ENCODE results near the gene FOXC2. TPM values are rescaled to one million over a fixed set of nuclear protein-coding genes. Genes with fewer than 3 reads are reported as not detected.

Gene FOXC2
- total and polyA plus RNA-seq, 2 of the 13 experiments (the other 11 are each of a cell fraction or from before 2014, with no cell fraction given) = not detected

DNA sequence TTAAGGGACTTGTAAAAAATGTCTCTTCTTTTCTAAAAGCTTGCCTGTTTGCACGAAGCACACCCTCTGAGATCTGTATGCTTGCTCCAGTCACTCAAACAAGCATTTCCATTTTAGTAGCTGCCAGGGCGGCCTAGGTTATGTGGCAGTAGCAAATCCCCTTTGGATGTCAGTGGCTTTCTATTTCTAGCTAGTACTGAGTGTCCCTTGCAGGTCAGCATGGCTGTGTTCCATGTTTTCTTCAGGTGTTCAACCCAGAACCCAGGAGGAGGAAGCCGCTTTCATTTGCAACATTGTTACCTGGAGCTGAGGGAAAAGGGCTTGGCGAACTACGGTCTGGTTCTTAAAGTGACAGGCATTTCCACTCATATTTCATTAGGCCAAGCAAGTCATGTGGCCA is 48.1 kb downstream of the FOXC2 start:
- no peak for FAIRE-seq
- Histone ChIP-seq H2AFZ (ENCODE audit: low read length) (no peak overlapping the region), H3K27me3 (ENCODE audit: control insufficient read depth in 1 of 2, insufficient read depth in 2 of 2, low read length in 2 of 2) (peaks cover 7 to 32% of the 10 kb centered on the region in 2 experiments; a peak in 4 of 5 replicates), H3K4me3 (replicated peaks in 1 of 3; ENCODE audit: insufficient read depth in 1 of 3, low read depth in 2 of 3, low read length in 3 of 3) (no peak overlapping the region), H4K20me1 (ENCODE audit: insufficient read depth, low read length) (no peaks in the 10 kb centered on the region), H3K27ac (ENCODE audit: extremely low read length, insufficient read depth, low read length) (no peak overlapping the region), H3K9me3 (ENCODE audit: low read length) (no peaks in the 10 kb centered on the region), H3K4me2 (ENCODE audit: low read depth, low read length) (no peak overlapping the region), H3K4me1 (ENCODE audit: insufficient read depth, low read length) (peaks cover 13% of the 10 kb centered on the region), H3K9ac (ENCODE audit: insufficient read depth, low read depth, low read length) (no peak overlapping the region), H3K79me2 (ENCODE audit: insufficient read depth, low read length) (no peaks in the 10 kb centered on the region), H3K36me3 (replicated peaks in 1 of 2; ENCODE audit: control insufficient read depth in 1 of 2, insufficient read depth in 2 of 2, low read length in 2 of 2) (no peaks in the 10 kb centered on the region)
- BruUV-seq (replicated peaks) = no TSS peak
- intact Hi-C loops (cut with micrococcal nuclease; ENCODE audit: unreplicated experiment) = no loop called here
- POLR2A ChIA-PET = no interaction called here
- CTCF ChIA-PET (ENCODE audit: low intra/inter-chr PET ratio, low total read pairs) = no interaction called here
- DNase-seq (ENCODE audit: low spot score) = no peak
- ATAC-seq = no peak
- in situ Hi-C loops (cut with HindIII; ENCODE audit: extremely low pct_ligation_motif_present, low pct_unique_long_range_greater_than_20kb) = no loop called here
- WGBS (ENCODE audit: low lambda C conversion rate) = 32% methylated on average over 5 of the region's 5 CpGs
- TF ChIP-seq, protein P1, sequence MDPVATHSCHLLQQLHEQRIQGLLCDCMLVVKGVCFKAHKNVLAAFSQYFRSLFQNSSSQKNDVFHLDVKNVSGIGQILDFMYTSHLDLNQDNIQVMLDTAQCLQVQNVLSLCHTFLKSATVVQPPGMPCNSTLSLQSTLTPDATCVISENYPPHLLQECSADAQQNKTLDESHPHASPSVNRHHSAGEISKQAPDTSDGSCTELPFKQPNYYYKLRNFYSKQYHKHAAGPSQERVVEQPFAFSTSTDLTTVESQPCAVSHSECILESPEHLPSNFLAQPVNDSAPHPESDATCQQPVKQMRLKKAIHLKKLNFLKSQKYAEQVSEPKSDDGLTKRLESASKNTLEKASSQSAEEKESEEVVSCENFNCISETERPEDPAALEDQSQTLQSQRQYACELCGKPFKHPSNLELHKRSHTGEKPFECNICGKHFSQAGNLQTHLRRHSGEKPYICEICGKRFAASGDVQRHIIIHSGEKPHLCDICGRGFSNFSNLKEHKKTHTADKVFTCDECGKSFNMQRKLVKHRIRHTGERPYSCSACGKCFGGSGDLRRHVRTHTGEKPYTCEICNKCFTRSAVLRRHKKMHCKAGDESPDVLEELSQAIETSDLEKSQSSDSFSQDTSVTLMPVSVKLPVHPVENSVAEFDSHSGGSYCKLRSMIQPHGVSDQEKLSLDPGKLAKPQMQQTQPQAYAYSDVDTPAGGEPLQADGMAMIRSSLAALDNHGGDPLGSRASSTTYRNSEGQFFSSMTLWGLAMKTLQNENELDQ (CRISPR knock-in tag; IDR thresholded peaks at IDR 0.05; ENCODE audit: borderline replicate concordance) = no peak
- TF ChIP-seq ZNF709 (CRISPR knock-in tag; IDR thresholded peaks at IDR 0.05) (no peak), SRY (CRISPR knock-in tag; IDR thresholded peaks at IDR 0.05) (no peak), ATF7 (IDR thresholded peaks at IDR 0.05) (no peak), ATF7 (CRISPR knock-in tag; IDR thresholded peaks at IDR 0.05) (no peak), PAWR (CRISPR knock-in tag; IDR thresholded peaks at IDR 0.05; ENCODE audit: borderline replicate concordance) (no peak), SAFB2 (CRISPR knock-in tag; IDR thresholded peaks at IDR 0.05; ENCODE audit: borderline replicate concordance, low read depth) (no peak), ZNF350 (CRISPR knock-in tag; IDR thresholded peaks at IDR 0.05; ENCODE audit: borderline replicate concordance, low read depth) (no peak), ZNF264 (CRISPR knock-in tag; IDR thresholded peaks at IDR 0.05) (no peak), NFIB (CRISPR knock-in tag; IDR thresholded peaks at IDR 0.05; ENCODE audit: borderline replicate concordance) (no peak), MYNN (CRISPR knock-in tag; IDR thresholded peaks at IDR 0.05; ENCODE audit: low read depth) (no peak), ZNF431 (CRISPR knock-in tag; IDR thresholded peaks at IDR 0.05; ENCODE audit: borderline replicate concordance, low read depth) (no peak)
- TF ChIP-seq, protein P2, sequence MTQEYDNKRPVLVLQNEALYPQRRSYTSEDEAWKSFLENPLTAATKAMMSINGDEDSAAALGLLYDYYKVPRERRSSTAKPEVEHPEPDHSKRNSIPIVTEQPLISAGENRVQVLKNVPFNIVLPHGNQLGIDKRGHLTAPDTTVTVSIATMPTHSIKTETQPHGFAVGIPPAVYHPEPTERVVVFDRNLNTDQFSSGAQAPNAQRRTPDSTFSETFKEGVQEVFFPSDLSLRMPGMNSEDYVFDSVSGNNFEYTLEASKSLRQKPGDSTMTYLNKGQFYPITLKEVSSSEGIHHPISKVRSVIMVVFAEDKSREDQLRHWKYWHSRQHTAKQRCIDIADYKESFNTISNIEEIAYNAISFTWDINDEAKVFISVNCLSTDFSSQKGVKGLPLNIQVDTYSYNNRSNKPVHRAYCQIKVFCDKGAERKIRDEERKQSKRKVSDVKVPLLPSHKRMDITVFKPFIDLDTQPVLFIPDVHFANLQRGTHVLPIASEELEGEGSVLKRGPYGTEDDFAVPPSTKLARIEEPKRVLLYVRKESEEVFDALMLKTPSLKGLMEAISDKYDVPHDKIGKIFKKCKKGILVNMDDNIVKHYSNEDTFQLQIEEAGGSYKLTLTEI (CRISPR knock-in tag; conservative IDR thresholded peaks at IDR 0.05) = no peak
- TF ChIP-seq, protein P3, sequence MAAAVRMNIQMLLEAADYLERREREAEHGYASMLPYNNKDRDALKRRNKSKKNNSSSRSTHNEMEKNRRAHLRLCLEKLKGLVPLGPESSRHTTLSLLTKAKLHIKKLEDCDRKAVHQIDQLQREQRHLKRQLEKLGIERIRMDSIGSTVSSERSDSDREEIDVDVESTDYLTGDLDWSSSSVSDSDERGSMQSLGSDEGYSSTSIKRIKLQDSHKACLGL (CRISPR knock-in tag; IDR thresholded peaks at IDR 0.05) = no peak
- TF ChIP-seq, protein P4, sequence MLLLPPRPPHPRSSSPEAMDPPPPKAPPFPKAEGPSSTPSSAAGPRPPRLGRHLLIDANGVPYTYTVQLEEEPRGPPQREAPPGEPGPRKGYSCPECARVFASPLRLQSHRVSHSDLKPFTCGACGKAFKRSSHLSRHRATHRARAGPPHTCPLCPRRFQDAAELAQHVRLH (CRISPR knock-in tag; IDR thresholded peaks at IDR 0.05; ENCODE audit: borderline replicate concordance, low read depth) = no peak
- TF ChIP-seq, protein P5, sequence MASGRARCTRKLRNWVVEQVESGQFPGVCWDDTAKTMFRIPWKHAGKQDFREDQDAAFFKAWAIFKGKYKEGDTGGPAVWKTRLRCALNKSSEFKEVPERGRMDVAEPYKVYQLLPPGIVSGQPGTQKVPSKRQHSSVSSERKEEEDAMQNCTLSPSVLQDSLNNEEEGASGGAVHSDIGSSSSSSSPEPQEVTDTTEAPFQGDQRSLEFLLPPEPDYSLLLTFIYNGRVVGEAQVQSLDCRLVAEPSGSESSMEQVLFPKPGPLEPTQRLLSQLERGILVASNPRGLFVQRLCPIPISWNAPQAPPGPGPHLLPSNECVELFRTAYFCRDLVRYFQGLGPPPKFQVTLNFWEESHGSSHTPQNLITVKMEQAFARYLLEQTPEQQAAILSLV (CRISPR knock-in tag; IDR thresholded peaks at IDR 0.05; ENCODE audit: borderline replicate concordance) = no peak
- TF ChIP-seq, protein P6, sequence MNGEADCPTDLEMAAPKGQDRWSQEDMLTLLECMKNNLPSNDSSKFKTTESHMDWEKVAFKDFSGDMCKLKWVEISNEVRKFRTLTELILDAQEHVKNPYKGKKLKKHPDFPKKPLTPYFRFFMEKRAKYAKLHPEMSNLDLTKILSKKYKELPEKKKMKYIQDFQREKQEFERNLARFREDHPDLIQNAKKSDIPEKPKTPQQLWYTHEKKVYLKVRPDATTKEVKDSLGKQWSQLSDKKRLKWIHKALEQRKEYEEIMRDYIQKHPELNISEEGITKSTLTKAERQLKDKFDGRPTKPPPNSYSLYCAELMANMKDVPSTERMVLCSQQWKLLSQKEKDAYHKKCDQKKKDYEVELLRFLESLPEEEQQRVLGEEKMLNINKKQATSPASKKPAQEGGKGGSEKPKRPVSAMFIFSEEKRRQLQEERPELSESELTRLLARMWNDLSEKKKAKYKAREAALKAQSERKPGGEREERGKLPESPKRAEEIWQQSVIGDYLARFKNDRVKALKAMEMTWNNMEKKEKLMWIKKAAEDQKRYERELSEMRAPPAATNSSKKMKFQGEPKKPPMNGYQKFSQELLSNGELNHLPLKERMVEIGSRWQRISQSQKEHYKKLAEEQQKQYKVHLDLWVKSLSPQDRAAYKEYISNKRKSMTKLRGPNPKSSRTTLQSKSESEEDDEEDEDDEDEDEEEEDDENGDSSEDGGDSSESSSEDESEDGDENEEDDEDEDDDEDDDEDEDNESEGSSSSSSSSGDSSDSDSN (CRISPR knock-in tag; IDR thresholded peaks at IDR 0.05) = no peak
